ENCODE results near the gene SLC25A13. TPM values are rescaled to one million over a fixed set of nuclear protein-coding genes. Genes with fewer than 3 reads are reported as not detected.

The SLC25A13 gene
- total and polyA plus RNA-seq, 9 of the 15 experiments (the other 6 are each of a cell fraction or from before 2014, with no cell fraction given), result 21.4 to 80.2 (median 58.7) TPM

DNA sequence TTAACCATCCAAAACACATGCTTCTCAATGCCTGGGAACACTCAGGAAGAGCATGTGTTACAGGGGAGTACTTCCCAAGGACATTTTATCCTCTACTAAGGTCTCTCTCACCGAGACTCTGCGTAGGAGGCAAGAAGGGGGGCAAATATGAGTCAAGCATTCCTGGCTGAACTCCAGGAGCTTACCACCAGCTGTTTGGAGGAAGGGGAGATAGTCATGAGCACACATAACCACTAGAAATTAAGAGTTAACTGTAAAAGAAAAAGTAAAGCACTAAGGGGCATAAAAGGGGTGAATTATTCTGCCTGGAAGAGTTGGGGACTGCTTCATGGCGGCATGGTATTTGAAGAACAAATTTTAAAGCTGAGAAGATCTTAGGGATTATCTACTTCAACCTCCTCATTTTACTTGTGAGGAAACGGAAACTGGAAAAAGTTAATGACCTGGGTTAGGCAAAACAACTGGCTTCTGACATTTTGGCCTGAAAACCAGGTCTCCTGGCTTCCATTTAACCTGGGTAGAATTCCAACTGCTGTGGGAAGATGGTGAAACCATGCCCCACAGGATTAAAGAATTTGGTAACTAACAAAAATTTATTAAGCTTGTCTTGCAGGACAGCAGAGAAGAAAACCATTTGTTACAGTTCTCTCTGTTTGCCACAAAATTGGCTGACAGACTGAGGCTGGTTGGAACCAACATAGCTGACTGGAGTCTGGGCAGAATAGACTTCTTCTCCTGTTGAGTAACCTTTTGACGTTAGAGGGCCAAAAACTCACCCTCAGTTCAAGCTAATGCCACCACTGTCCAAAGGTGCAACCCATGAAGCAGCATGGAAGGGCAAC lies 85.5 kb downstream of the SLC25A13 start (continued):
- TF ChIP-seq, protein P1, sequence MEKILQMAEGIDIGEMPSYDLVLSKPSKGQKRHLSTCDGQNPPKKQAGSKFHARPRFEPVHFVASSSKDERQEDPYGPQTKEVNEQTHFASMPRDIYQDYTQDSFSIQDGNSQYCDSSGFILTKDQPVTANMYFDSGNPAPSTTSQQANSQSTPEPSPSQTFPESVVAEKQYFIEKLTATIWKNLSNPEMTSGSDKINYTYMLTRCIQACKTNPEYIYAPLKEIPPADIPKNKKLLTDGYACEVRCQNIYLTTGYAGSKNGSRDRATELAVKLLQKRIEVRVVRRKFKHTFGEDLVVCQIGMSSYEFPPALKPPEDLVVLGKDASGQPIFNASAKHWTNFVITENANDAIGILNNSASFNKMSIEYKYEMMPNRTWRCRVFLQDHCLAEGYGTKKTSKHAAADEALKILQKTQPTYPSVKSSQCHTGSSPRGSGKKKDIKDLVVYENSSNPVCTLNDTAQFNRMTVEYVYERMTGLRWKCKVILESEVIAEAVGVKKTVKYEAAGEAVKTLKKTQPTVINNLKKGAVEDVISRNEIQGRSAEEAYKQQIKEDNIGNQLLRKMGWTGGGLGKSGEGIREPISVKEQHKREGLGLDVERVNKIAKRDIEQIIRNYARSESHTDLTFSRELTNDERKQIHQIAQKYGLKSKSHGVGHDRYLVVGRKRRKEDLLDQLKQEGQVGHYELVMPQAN (IDR thresholded peaks at IDR 0.05; ENCODE audit: borderline replicate concordance), result 0 out of 2 replicates have a peak, but pooled peaks have one; percentile 51
- TF ChIP-seq MTA3 (IDR thresholded peaks at IDR 0.05; ENCODE audit: borderline replicate concordance), result peak; percentile 77
- TF ChIP-seq ZNF75A (CRISPR knock-in tag; IDR thresholded peaks at IDR 0.05), result no peak
- TF ChIP-seq, protein P2, sequence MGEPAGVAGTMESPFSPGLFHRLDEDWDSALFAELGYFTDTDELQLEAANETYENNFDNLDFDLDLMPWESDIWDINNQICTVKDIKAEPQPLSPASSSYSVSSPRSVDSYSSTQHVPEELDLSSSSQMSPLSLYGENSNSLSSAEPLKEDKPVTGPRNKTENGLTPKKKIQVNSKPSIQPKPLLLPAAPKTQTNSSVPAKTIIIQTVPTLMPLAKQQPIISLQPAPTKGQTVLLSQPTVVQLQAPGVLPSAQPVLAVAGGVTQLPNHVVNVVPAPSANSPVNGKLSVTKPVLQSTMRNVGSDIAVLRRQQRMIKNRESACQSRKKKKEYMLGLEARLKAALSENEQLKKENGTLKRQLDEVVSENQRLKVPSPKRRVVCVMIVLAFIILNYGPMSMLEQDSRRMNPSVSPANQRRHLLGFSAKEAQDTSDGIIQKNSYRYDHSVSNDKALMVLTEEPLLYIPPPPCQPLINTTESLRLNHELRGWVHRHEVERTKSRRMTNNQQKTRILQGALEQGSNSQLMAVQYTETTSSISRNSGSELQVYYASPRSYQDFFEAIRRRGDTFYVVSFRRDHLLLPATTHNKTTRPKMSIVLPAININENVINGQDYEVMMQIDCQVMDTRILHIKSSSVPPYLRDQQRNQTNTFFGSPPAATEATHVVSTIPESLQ (CRISPR knock-in tag; IDR thresholded peaks at IDR 0.05), result no peak
- TF ChIP-seq, protein P3, sequence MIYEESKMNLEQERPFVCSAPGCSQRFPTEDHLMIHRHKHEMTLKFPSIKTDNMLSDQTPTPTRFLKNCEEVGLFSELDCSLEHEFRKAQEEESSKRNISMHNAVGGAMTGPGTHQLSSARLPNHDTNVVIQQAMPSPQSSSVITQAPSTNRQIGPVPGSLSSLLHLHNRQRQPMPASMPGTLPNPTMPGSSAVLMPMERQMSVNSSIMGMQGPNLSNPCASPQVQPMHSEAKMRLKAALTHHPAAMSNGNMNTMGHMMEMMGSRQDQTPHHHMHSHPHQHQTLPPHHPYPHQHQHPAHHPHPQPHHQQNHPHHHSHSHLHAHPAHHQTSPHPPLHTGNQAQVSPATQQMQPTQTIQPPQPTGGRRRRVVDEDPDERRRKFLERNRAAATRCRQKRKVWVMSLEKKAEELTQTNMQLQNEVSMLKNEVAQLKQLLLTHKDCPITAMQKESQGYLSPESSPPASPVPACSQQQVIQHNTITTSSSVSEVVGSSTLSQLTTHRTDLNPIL (CRISPR knock-in tag; IDR thresholded peaks at IDR 0.05), result no peak
- TF ChIP-seq, protein P4, sequence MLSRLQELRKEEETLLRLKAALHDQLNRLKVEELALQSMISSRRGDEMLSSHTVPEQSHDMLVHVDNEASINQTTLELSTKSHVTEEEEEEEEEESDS (CRISPR knock-in tag; IDR thresholded peaks at IDR 0.05), result no peak
- TF ChIP-seq SMARCA4 (IDR thresholded peaks at IDR 0.05), result peak; percentile 99
- peak; percentile 58 to 77; a peak in 2 of 4 replicates for TF ChIP-seq MAZ (CRISPR knock-in tag; conservative IDR thresholded peaks at IDR 0.05 in 1 of 2, IDR thresholded peaks at IDR 0.05 in 1 of 2)
- TF ChIP-seq NCOR1 (IDR thresholded peaks at IDR 0.05), result peak; percentile 80
- TF ChIP-seq L3MBTL2 (IDR thresholded peaks at IDR 0.05), result peak; percentile 46; the same call in 1 of the 2 replicates
- TF ChIP-seq RAD21 (CRISPR knock-in tag; conservative IDR thresholded peaks at IDR 0.05 in 1 of 2, IDR thresholded peaks at IDR 0.05 in 1 of 2), result peak in 1 of 2 experiments; percentile 11; a peak in 2 of 4 replicates
- peak; percentile 92 for TF ChIP-seq BRD9 (IDR thresholded peaks at IDR 0.05; ENCODE audit: low read depth, partially characterized antibody)
- TF ChIP-seq HDAC3 (IDR thresholded peaks at IDR 0.05; ENCODE audit: borderline replicate concordance, partially characterized antibody), result peak; percentile 65
- TF ChIP-seq TEAD1 (CRISPR knock-in tag; IDR thresholded peaks at IDR 0.05), result peak; percentile 41 to 75; a peak in 3 of 4 replicates
- peak; percentile 68; the same call in 1 of the 2 replicates for TF ChIP-seq HLTF (IDR thresholded peaks at IDR 0.05)
- TF ChIP-seq, protein P5, sequence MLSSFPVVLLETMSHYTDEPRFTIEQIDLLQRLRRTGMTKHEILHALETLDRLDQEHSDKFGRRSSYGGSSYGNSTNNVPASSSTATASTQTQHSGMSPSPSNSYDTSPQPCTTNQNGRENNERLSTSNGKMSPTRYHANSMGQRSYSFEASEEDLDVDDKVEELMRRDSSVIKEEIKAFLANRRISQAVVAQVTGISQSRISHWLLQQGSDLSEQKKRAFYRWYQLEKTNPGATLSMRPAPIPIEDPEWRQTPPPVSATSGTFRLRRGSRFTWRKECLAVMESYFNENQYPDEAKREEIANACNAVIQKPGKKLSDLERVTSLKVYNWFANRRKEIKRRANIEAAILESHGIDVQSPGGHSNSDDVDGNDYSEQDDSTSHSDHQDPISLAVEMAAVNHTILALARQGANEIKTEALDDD (IDR thresholded peaks at IDR 0.05), result peak; percentile 95
- TF ChIP-seq, protein P6, sequence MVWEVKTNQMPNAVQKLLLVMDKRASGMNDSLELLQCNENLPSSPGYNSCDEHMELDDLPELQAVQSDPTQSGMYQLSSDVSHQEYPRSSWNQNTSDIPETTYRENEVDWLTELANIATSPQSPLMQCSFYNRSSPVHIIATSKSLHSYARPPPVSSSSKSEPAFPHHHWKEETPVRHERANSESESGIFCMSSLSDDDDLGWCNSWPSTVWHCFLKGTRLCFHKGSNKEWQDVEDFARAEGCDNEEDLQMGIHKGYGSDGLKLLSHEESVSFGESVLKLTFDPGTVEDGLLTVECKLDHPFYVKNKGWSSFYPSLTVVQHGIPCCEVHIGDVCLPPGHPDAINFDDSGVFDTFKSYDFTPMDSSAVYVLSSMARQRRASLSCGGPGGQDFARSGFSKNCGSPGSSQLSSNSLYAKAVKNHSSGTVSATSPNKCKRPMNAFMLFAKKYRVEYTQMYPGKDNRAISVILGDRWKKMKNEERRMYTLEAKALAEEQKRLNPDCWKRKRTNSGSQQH (CRISPR knock-in tag; IDR thresholded peaks at IDR 0.05), result 0 out of 2 replicates have a peak, but pooled peaks have one; percentile 47
- peak; percentile 78 for TF ChIP-seq EP400 (IDR thresholded peaks at IDR 0.05)
- TF ChIP-seq TAF9B (IDR thresholded peaks at IDR 0.05; ENCODE audit: partially characterized antibody), result peak; percentile 91

Measured in K562 (cell line).